ENCODE data around the gene MPPED2.

DNA sequence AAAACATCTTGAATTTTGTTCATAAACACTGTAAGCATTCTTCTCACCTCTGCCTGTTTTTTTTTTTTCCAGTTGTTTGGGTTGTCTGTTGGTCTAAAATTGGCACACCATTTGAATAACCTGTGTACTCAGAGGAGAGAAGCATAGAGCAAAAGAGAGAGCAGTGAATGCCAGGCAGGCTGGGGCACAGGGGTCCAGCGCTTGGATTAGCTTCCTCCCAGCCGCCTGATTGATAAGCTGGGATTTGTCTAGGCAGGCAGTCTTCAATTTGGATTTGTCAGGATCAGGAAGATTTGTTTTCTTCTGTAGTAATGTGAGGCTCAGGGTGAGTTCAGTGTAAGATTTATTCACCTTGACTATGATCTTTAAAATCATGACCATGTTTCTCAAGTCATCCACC lies 204.3 kb downstream of the MPPED2 start:
- TF ChIP-seq, protein P1, sequence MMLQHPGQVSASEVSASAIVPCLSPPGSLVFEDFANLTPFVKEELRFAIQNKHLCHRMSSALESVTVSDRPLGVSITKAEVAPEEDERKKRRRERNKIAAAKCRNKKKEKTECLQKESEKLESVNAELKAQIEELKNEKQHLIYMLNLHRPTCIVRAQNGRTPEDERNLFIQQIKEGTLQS (CRISPR knock-in tag; conservative IDR thresholded peaks at IDR 0.05) = no peak
- TF ChIP-seq, protein P2, sequence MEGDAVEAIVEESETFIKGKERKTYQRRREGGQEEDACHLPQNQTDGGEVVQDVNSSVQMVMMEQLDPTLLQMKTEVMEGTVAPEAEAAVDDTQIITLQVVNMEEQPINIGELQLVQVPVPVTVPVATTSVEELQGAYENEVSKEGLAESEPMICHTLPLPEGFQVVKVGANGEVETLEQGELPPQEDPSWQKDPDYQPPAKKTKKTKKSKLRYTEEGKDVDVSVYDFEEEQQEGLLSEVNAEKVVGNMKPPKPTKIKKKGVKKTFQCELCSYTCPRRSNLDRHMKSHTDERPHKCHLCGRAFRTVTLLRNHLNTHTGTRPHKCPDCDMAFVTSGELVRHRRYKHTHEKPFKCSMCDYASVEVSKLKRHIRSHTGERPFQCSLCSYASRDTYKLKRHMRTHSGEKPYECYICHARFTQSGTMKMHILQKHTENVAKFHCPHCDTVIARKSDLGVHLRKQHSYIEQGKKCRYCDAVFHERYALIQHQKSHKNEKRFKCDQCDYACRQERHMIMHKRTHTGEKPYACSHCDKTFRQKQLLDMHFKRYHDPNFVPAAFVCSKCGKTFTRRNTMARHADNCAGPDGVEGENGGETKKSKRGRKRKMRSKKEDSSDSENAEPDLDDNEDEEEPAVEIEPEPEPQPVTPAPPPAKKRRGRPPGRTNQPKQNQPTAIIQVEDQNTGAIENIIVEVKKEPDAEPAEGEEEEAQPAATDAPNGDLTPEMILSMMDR (IDR thresholded peaks at IDR 0.05) = no peak
- TF ChIP-seq CREB1 (CRISPR knock-in tag; IDR thresholded peaks at IDR 0.05) (no peak), RELA (CRISPR knock-in tag; IDR thresholded peaks at IDR 0.05; ENCODE audit: borderline replicate concordance) (no peak), GABPB1 (CRISPR knock-in tag; IDR thresholded peaks at IDR 0.05) (no peak)
- TF ChIP-seq, protein P3, sequence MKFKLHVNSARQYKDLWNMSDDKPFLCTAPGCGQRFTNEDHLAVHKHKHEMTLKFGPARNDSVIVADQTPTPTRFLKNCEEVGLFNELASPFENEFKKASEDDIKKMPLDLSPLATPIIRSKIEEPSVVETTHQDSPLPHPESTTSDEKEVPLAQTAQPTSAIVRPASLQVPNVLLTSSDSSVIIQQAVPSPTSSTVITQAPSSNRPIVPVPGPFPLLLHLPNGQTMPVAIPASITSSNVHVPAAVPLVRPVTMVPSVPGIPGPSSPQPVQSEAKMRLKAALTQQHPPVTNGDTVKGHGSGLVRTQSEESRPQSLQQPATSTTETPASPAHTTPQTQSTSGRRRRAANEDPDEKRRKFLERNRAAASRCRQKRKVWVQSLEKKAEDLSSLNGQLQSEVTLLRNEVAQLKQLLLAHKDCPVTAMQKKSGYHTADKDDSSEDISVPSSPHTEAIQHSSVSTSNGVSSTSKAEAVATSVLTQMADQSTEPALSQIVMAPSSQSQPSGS (CRISPR knock-in tag; IDR thresholded peaks at IDR 0.05; ENCODE audit: borderline replicate concordance, low read depth) = no peak
